Lower lobe of right lung (tissue), 2 donors: ENCODE measurements around the gene PDZD2. TPM values are rescaled to one million over a fixed set of nuclear protein-coding genes. Genes with fewer than 3 reads are reported as not detected.

Experiments used
- ATAC-seq, 2 donors: fragments of 200-7000 bp; cut with Tn5 transposase; one replicate each; pipeline ENCODE4 v1.9.1; 2020 to 2022; ENCODE audit warnings: mild to moderate bottlenecking in 2 of 2, moderate library complexity in 2 of 2
- DNase-seq: peaks from one replicate; pipeline ENCODE4 v3.0.0-alpha.2; 2020
- H3K27ac ChIP-seq: fragments of 200-600 bp; one replicate; pipeline ENCODE4 v1.8.0; 2022
- H3K27me3 ChIP-seq: fragments of 200-600 bp; one replicate; pipeline ENCODE4 v1.8.0; 2022; ENCODE audit warnings: low read depth
- H3K36me3 ChIP-seq: fragments of 200-600 bp; one replicate; pipeline ENCODE4 v1.8.0; 2022; ENCODE audit warnings: mild to moderate bottlenecking
- H3K4me1 ChIP-seq: fragments of 200-600 bp; one replicate; pipeline ENCODE4 v1.8.0; 2022
- H3K4me3 ChIP-seq: fragments of 200-600 bp; one replicate; pipeline ENCODE4 v1.8.0; 2022; ENCODE audit warnings: mild to moderate bottlenecking
- H3K9me3 ChIP-seq: fragments of 200-600 bp; one replicate; pipeline ENCODE4 v1.8.0; 2022
- intact Hi-C: fragments of 100-400 bp; cut with DNase I; formaldehyde crosslinking; loops from one replicate; pipeline ENCODE4 v1.11.0; 2022
- total RNA-seq: library from RNA; stranded (reverse); fragmentation: NEBNext Ultra II Directional; extraction: Animal tissue kit (Norgen Biotek cat#: 25700); gene quantifications from one replicate; pipeline ENCODE4 v1.2.1, GENCODE V29; 2021
- TF ChIP-seq, protein P1 (sequence below): fragments of 200-600 bp; IDR thresholded peaks from one replicate; pipeline ENCODE4 v1.8.0; 2022; ENCODE audit warnings: antibody characterized with exemption, mild to moderate bottlenecking
- donor health status: DM: no; HTN: yes; CAD: no; lungs with severe emphysema.

PDZD2 gene
- total RNA-seq, 1 donor from 2014 or later: 67.8 TPM

DNA sequence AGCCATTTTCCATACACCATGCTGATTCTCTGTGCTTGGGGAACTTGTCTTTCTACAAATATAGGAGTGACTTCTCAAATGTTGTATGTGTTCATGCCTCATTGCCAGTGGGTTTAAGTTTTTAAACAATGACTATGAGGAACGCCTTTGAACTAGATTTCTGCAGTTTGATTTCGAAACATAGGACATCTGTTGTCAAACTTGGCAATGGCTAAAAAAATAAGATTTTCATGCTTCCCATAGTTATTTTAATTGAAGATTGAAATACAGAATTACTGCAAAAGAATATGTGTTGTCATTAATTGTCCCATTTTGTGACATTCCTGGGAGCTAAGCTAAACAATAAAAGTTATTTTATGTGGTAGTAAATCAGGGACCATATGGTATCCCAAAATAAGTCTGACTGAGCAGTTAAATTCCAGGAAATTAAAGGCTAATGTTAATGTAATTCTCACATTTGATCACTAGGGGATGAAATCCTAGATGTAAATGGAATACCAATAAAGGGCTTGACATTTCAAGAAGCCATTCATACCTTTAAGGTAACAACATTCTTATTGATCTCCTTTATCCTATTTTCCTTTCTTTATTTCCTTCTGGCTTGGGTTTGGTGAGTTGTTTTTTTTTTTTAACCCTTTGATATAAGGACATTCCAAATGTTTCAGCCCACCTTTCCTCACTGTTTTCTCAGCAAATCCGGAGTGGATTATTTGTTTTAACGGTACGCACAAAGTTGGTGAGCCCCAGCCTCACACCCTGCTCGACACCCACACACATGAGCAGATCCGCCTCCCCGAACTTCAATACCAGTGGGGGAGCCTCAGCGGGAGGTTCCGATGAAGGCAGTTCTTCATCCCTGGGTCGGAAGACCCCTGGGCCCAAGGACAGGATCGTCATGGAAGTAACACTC lies 418.5 kb downstream of the PDZD2 start:
- H3K27me3 ChIP-seq: no peaks in the 10 kb centered on the region
- ATAC-seq: no peak

DNA sequence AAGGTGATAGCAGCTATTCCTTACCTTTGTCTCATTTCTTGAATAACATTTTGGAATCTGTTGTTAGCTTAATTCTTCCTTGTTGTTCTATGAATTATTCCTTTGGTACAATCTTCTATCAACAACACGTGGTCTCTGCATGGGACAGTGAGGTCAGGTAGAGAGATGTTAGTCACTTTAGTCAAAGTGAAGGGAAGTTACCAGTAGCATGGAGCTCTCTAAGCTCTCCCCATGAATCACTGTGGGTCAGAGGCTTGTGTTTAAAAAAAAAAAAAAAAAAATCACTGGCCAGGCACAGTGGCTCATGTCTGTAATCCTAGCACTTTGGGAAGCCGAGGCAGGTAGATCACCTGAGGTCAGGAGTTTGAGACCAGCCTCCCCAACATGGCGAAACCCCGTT lies 419.2 kb downstream of the PDZD2 start:
- Histone ChIP-seq H3K27me3 (no peaks in the 10 kb centered on the region), H3K4me3 (no peak overlapping the region), H3K9me3 (no peaks in the 10 kb centered on the region), H3K36me3 (peaks cover 41% of the 10 kb centered on the region), H3K27ac (no peak overlapping the region), H3K4me1 (no peaks in the 10 kb centered on the region)
- DNase-seq: no peak
- TF ChIP-seq, protein P1, sequence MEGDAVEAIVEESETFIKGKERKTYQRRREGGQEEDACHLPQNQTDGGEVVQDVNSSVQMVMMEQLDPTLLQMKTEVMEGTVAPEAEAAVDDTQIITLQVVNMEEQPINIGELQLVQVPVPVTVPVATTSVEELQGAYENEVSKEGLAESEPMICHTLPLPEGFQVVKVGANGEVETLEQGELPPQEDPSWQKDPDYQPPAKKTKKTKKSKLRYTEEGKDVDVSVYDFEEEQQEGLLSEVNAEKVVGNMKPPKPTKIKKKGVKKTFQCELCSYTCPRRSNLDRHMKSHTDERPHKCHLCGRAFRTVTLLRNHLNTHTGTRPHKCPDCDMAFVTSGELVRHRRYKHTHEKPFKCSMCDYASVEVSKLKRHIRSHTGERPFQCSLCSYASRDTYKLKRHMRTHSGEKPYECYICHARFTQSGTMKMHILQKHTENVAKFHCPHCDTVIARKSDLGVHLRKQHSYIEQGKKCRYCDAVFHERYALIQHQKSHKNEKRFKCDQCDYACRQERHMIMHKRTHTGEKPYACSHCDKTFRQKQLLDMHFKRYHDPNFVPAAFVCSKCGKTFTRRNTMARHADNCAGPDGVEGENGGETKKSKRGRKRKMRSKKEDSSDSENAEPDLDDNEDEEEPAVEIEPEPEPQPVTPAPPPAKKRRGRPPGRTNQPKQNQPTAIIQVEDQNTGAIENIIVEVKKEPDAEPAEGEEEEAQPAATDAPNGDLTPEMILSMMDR: no peak
- intact Hi-C loops: no loop called here
- ATAC-seq: no peak

More for the DNA sequence above, 418.5 kb downstream of the PDZD2 start:
- TF ChIP-seq, protein P1: peak; percentile 14
- H3K27ac ChIP-seq: no peak overlapping the region
- H3K36me3 ChIP-seq: peaks cover 41% of the 10 kb centered on the region
- DNase-seq: no peak
- no peaks in the 10 kb centered on the region for H3K9me3 ChIP-seq
- no peaks in the 10 kb centered on the region for H3K4me1 ChIP-seq
- intact Hi-C loops: no loop called here
- H3K4me3 ChIP-seq: no peak overlapping the region

DNA sequence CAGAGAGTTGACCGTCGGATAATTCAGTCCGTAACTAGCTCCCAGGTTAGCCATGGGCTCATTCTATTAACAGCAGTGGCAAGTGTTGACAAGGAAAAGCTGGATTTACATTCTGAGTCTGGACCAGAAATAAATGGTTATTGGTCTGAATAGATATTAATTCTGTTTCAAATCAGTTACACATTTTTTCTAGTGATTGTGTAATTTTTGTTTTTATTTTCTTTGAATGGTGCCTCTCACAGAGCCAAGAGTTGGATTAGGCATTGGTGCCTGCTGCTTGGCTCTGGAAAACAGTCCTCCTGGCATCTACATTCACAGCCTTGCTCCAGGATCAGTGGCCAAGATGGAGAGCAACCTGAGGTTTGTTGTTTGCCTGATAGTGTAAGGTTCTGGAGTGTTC lies 420.1 kb downstream of the PDZD2 start:
- H3K4me1 ChIP-seq: no peaks in the 10 kb centered on the region
- ATAC-seq: no peak
- peaks cover 41% of the 10 kb centered on the region for H3K36me3 ChIP-seq
- intact Hi-C loops: no loop called here
- no peak for DNase-seq
- no peaks in the 10 kb centered on the region for H3K9me3 ChIP-seq
- no peaks in the 10 kb centered on the region for H3K27me3 ChIP-seq
- H3K27ac ChIP-seq: no peak overlapping the region
- no peak overlapping the region for H3K4me3 ChIP-seq
- TF ChIP-seq, protein P1: no peak

DNA sequence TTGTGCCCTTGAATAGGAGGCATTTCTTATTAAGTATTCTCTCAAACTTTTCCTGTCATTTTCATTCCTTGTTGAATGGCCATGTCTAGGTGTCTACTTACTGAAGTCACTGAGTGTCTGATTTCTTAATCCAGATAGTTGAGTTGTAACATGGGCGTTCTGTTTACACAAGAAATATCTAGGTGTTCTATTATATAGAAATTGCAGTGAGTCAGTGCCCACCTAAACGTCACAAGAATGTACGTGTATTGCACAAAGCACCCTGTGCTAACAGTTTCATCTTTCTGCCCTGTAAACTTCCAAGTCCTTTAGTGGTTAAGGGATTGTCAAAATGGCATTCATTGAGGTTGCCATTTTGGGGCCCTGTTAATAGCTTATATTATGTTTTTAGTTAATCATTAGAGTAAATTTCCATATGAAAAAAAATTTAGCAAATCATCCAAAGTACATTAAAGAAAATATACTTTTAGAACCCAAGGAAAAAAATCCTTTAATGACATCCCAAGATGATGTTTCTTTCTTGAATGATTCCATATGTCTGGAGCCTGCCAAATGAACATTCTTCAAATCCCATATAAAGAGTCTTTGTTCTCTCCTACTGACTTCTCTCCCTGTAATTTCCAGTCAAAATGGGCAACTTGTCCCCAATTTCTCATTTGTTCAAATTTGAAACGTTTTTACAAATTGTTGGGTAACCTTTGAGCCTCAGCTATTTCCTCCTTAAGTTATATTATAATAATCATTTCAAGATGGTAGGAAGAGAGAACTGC lies 421.0 kb downstream of the PDZD2 start:
- DNase-seq: no peak
- H3K4me1 ChIP-seq: no peaks in the 10 kb centered on the region
- H3K27ac ChIP-seq: no peak overlapping the region
- no peaks in the 10 kb centered on the region for H3K9me3 ChIP-seq
- H3K36me3 ChIP-seq: peaks cover 35% of the 10 kb centered on the region
- no peak for ATAC-seq
- H3K4me3 ChIP-seq: no peak overlapping the region
- H3K27me3 ChIP-seq: no peaks in the 10 kb centered on the region
- intact Hi-C loops: no loop called here
- TF ChIP-seq, protein P1: no peak

DNA sequence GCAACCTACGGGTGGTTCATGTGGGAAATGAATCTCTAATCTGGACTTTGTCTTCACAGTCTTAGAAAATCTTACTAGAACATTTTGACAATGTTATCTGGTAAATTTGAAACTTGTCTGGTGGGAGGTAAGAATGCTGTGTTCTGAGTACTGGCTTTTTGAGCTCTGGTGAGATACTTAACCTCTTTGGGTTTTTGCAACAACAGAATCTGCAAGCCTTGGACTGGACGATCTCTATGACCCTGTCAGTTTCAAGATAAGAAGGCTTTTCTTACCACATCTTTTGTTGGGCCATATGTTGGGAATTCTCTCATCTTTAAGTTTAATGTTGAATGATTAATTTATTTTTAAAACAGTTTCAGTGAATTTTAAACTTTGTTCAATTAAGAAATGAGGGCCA lies 422.3 kb downstream of the PDZD2 start:
- intact Hi-C loops: no loop called here
- Histone ChIP-seq H3K27me3 (no peaks in the 10 kb centered on the region), H3K36me3 (peaks cover 36% of the 10 kb centered on the region), H3K4me3 (no peak overlapping the region), H3K4me1 (no peaks in the 10 kb centered on the region), H3K27ac (no peak overlapping the region), H3K9me3 (no peaks in the 10 kb centered on the region)
- ATAC-seq: no peak
- DNase-seq: no peak
- TF ChIP-seq, protein P1: no peak
